DND-41 (cell line): ENCODE results near the gene RITA1.

ENCODE experiments used
- ATAC-seq: fragments of 200-7000 bp; cut with Tn5 transposase; 3 replicates; pipeline ENCODE4 v1.9.1; 2021; ENCODE audit warnings: low read depth; ENCODE audit not compliant: insufficient read depth
- DNase-seq: peaks from one replicate; pipeline ENCODE4 v3.0.0-alpha.2; 2020
- H2AFZ ChIP-seq: 2 replicates; pipeline ENCODE4 v1.6.0; 2012; ENCODE audit warnings: low read depth, low read length
- H3K27ac ChIP-seq: 2 replicates; pipeline ENCODE4 v1.5.1; 2012; ENCODE audit warnings: low read length, inconsistent platforms
- H3K27me3 ChIP-seq: fragments of 200-600 bp; sonication (generic); 2 replicates; pipeline ENCODE4 v1.6.0; 2012; ENCODE audit warnings: low read length, mild to moderate bottlenecking, inconsistent platforms; ENCODE audit not compliant: insufficient read depth, poor library complexity
- H3K36me3 ChIP-seq: 2 replicates; pipeline ENCODE4 v1.5.1; 2012; ENCODE audit warnings: low read length, inconsistent platforms; ENCODE audit not compliant: insufficient read depth
- H3K4me1 ChIP-seq: 2 replicates; pipeline ENCODE4 v1.5.1; 2012; ENCODE audit warnings: mild to moderate bottlenecking, low read length; ENCODE audit not compliant: insufficient read depth
- H3K4me2 ChIP-seq: 2 replicates; pipeline ENCODE4 v1.6.0; 2012; ENCODE audit warnings: mild to moderate bottlenecking, moderate library complexity, low read length, inconsistent platforms; ENCODE audit not compliant: insufficient read depth
- H3K4me3 ChIP-seq, 2 experiments: fragments of 200-600 bp in 1 of 2; shearing (Covaris generic) in 1 of 2; 2 replicates each; pipeline ENCODE4 v1.5.1; 2012 to 2016; ENCODE audit warnings: inconsistent platforms in 2 of 2, low read length in 2 of 2, mild to moderate bottlenecking in 2 of 2, low read depth in 1 of 2, moderate library complexity in 1 of 2
- H3K79me2 ChIP-seq: 2 replicates; pipeline ENCODE4 v1.6.0; 2012; ENCODE audit warnings: low read length, inconsistent platforms; ENCODE audit not compliant: insufficient read depth
- H3K9ac ChIP-seq: 2 replicates; pipeline ENCODE4 v1.6.0; 2012; ENCODE audit warnings: low read depth, mild to moderate bottlenecking, inconsistent platforms, low read length, moderate library complexity
- H3K9me3 ChIP-seq: 2 replicates; pipeline ENCODE4 v1.5.1; 2012; ENCODE audit warnings: low read length, moderate library complexity, mild to moderate bottlenecking, inconsistent platforms; ENCODE audit not compliant: insufficient read depth, severe bottlenecking
- H4K20me1 ChIP-seq: 2 replicates; pipeline ENCODE4 v1.6.0; 2012; ENCODE audit warnings: low read length; ENCODE audit not compliant: insufficient read depth
- EZH2 ChIP-seq: IDR thresholded peaks from 3 replicates; pipeline ENCODE4 v1.6.1; 2012; ENCODE audit warnings: borderline replicate concordance, low read depth, mild to moderate bottlenecking, moderate library complexity, low read length, inconsistent platforms; ENCODE audit not compliant: severe bottlenecking
- TF ChIP-seq, protein P1 (sequence below): IDR thresholded peaks from 2 replicates; pipeline ENCODE4 v1.5.1; 2012; ENCODE audit warnings: borderline replicate concordance, low read length, moderate library complexity, mild to moderate bottlenecking; ENCODE audit not compliant: poor library complexity, severe bottlenecking; ENCODE audit errors: extremely low read depth

The RITA1 gene

GRCh38 chr12:113221997-113222729 is 36.6 kb downstream of the RITA1 start:
- Histone ChIP-seq H3K79me2 (peaks cover 40% of the 10 kb centered on the region), H3K27me3 (no peaks in the 10 kb centered on the region), H3K4me2 (peak overlapping the region; percentile 74), H3K27ac (peak overlapping the region; percentile 99), H4K20me1 (no peaks in the 10 kb centered on the region), H3K4me3 (peak overlapping the region; percentile 44 to 78; a peak in 3 of 4 replicates), H3K9ac (peak overlapping the region; percentile 85), H3K9me3 (no peaks in the 10 kb centered on the region), H3K4me1 (peaks cover 45% of the 10 kb centered on the region), H2AFZ (peak overlapping the region; percentile 70), H3K36me3 (peaks cover 6% of the 10 kb centered on the region)
- DNase-seq (no peak), ATAC-seq (no peak)
- TF ChIP-seq, protein P1, sequence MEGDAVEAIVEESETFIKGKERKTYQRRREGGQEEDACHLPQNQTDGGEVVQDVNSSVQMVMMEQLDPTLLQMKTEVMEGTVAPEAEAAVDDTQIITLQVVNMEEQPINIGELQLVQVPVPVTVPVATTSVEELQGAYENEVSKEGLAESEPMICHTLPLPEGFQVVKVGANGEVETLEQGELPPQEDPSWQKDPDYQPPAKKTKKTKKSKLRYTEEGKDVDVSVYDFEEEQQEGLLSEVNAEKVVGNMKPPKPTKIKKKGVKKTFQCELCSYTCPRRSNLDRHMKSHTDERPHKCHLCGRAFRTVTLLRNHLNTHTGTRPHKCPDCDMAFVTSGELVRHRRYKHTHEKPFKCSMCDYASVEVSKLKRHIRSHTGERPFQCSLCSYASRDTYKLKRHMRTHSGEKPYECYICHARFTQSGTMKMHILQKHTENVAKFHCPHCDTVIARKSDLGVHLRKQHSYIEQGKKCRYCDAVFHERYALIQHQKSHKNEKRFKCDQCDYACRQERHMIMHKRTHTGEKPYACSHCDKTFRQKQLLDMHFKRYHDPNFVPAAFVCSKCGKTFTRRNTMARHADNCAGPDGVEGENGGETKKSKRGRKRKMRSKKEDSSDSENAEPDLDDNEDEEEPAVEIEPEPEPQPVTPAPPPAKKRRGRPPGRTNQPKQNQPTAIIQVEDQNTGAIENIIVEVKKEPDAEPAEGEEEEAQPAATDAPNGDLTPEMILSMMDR = no peak
- TF ChIP-seq EZH2 = no peak

GRCh38 chr12:113222730-113223531 is 37.4 kb downstream of the RITA1 start:
- peak overlapping the region; percentile 85 for H3K9ac ChIP-seq
- no peaks in the 10 kb centered on the region for H3K9me3 ChIP-seq
- no peaks in the 10 kb centered on the region for H3K27me3 ChIP-seq
- H2AFZ ChIP-seq = peak overlapping the region; percentile 89
- DNase-seq (peak; percentile 66), ATAC-seq (no peak)
- peaks cover 40% of the 10 kb centered on the region for H3K79me2 ChIP-seq
- H4K20me1 ChIP-seq = no peaks in the 10 kb centered on the region
- peak overlapping the region; percentile 74 for H3K4me2 ChIP-seq
- peaks cover 38% of the 10 kb centered on the region for H3K4me1 ChIP-seq
- TF ChIP-seq, protein P1 = no peak
- no peak for TF ChIP-seq EZH2
- H3K36me3 ChIP-seq = peaks cover 14% of the 10 kb centered on the region
- H3K4me3 ChIP-seq = peak overlapping the region; percentile 44 to 78; a peak in 3 of 4 replicates
- H3K27ac ChIP-seq = peak overlapping the region; percentile 99

GRCh38 chr12:113224955-113225354 is 39.4 kb downstream of the RITA1 start:
- Histone ChIP-seq H3K79me2 (peaks cover 36% of the 10 kb centered on the region), H4K20me1 (no peaks in the 10 kb centered on the region), H3K27ac (no peak overlapping the region), H2AFZ (no peak overlapping the region), H3K4me1 (peaks cover 36% of the 10 kb centered on the region), H3K9ac (no peak overlapping the region), H3K4me2 (no peak overlapping the region), H3K36me3 (peaks cover 32% of the 10 kb centered on the region), H3K9me3 (no peaks in the 10 kb centered on the region), H3K4me3 (no peak overlapping the region), H3K27me3 (no peaks in the 10 kb centered on the region)
- ATAC-seq = no peak
- no peak for TF ChIP-seq EZH2
- TF ChIP-seq, protein P1 = no peak
- no peak for DNase-seq
